ENCODE measurements around the gene ALK.

Gene ALK

GRCh38 chr2:29664578-29664977 lies 256.8 kb downstream of the ALK start:
- DNase-seq (ENCODE audit: low read depth) = no peak
- H3K4me3 ChIP-seq (ENCODE audit: control insufficient read depth, low read depth, low read length) = no peak overlapping the region
- no peak for TF ChIP-seq CTCF (IDR thresholded peaks at IDR 0.05; ENCODE audit: control insufficient read depth, insufficient read depth, low read depth, low read length, missing control alignments)

DNA sequence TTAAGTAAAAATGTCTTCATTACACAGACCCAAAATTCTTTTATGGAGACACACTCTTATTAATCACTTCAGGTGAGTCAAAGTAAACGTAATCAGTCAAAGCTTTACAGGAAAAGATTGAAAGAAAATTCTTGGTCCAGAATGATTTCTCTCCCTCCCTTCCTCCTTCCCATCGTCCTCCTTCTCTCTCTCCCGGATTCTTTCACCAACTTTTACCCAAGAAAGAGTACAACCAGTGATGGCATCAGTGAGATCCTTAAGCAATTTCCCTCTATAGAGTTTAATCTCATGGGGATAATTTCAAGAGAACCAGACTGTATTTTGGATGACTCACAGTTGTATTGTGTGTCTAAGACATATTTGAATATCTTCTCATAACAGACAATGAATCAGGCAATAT lies 258.1 kb downstream of the ALK start:
- no peak for TF ChIP-seq CTCF (IDR thresholded peaks at IDR 0.05; ENCODE audit: control insufficient read depth, insufficient read depth, low read depth, low read length, missing control alignments)
- peak; percentile 25 for DNase-seq (ENCODE audit: low read depth)
- no peak overlapping the region for H3K4me3 ChIP-seq (ENCODE audit: control insufficient read depth, low read depth, low read length)

DNA sequence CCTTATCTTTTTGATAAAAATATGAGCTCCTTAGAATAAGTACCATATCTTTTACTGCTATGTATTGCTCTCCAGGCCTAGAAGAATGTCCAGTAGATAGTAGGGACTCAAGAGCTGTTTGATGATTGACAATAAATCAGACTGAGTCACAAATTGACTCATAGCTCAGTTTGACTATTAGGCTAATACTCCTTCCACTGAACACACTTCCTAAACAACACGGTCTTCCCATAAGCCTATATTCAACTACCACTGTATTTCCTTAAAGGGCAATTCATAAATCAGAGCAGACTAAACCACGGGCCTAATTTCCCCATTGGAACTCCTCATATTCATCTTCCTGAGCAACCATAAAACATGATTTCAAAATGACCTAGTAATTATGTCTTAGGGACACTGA lies 258.5 kb downstream of the ALK start:
- DNase-seq (ENCODE audit: low read depth) = no peak
- TF ChIP-seq CTCF (IDR thresholded peaks at IDR 0.05; ENCODE audit: control insufficient read depth, insufficient read depth, low read depth, low read length, missing control alignments) = no peak
- H3K4me3 ChIP-seq (ENCODE audit: control insufficient read depth, low read depth, low read length) = no peak overlapping the region

GRCh38 chr2:29660201-29660600 lies 261.2 kb downstream of the ALK start:
- no peak for DNase-seq (ENCODE audit: low read depth)
- TF ChIP-seq CTCF (IDR thresholded peaks at IDR 0.05; ENCODE audit: control insufficient read depth, insufficient read depth, low read depth, low read length, missing control alignments) = no peak
- H3K4me3 ChIP-seq (ENCODE audit: control insufficient read depth, low read depth, low read length) = no peak overlapping the region

GRCh38 chr2:29659178-29659577 lies 262.2 kb downstream of the ALK start:
- TF ChIP-seq CTCF (IDR thresholded peaks at IDR 0.05; ENCODE audit: control insufficient read depth, insufficient read depth, low read depth, low read length, missing control alignments) = no peak
- no peak overlapping the region for H3K4me3 ChIP-seq (ENCODE audit: control insufficient read depth, low read depth, low read length)
- no peak for DNase-seq (ENCODE audit: low read depth)

DNA sequence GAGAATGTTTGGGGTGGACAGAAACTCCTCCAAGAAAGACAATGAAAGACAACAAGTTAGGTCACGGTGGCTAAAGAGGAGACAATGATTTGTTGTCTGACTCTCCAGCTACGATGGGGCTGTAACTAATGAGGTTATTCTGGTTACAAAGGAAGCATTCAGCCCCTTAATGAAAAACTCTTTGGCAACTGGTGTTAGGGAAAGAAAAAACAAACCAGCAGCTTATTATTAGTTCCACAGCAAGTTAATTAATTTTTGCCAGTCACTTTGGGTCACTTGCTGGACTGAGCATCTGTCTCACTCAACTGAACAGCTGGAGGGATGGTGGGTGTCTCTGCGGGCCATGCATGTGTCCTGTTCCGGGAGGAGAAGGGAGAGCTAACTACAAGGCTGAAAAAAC lies 263.7 kb downstream of the ALK start:
- TF ChIP-seq CTCF (IDR thresholded peaks at IDR 0.05; ENCODE audit: control insufficient read depth, insufficient read depth, low read depth, low read length, missing control alignments) = no peak
- DNase-seq (ENCODE audit: low read depth) = no peak
- H3K4me3 ChIP-seq (ENCODE audit: control insufficient read depth, low read depth, low read length) = no peak overlapping the region

Data from AG09309 (cell line).